Medulla oblongata (tissue), 1 donor: ENCODE data around the gene ADAMTS17.

ENCODE experiments used
- DNase-seq: peaks from one replicate; pipeline ENCODE4 v3.0.0-alpha.2; 2015; ENCODE audit errors: extremely low spot score

ADAMTS17 gene

GRCh38 chr15:100309109-100310040, 32.4 kb downstream of the ADAMTS17 start:
- no peak for DNase-seq

GRCh38 chr15:100308608-100309007, 33.2 kb downstream of the ADAMTS17 start:
- no peak for DNase-seq

- no peak for DNase-seq
These were observed 33.6 kb downstream of the ADAMTS17 start for GRCh38 chr15:100308213-100308600.

GRCh38 chr15:100307241-100308212, 34.2 kb downstream of the ADAMTS17 start:
- no peak for DNase-seq

GRCh38 chr15:100306098-100306497, 35.7 kb downstream of the ADAMTS17 start:
- DNase-seq = no peak

- no peak for DNase-seq
These were observed 39.8 kb downstream of the ADAMTS17 start for GRCh38 chr15:100301910-100302431.

- DNase-seq = no peak
These were observed 43.5 kb downstream of the ADAMTS17 start for GRCh38 chr15:100298257-100298656.

GRCh38 chr15:100297812-100298211, 44.0 kb downstream of the ADAMTS17 start:
- no peak for DNase-seq

- DNase-seq = no peak
These were observed 45.7 kb downstream of the ADAMTS17 start for GRCh38 chr15:100295939-100296565.

GRCh38 chr15:100292010-100292409, 49.8 kb downstream of the ADAMTS17 start:
- DNase-seq = no peak

- DNase-seq = no peak
These were observed 50.7 kb downstream of the ADAMTS17 start for GRCh38 chr15:100291106-100291505.

- DNase-seq = no peak
These were observed 56.0 kb downstream of the ADAMTS17 start for GRCh38 chr15:100285641-100286295.

- no peak for DNase-seq
These were observed 57.1 kb downstream of the ADAMTS17 start for GRCh38 chr15:100284701-100285100.

GRCh38 chr15:100284191-100284590, 57.6 kb downstream of the ADAMTS17 start:
- DNase-seq = no peak

- DNase-seq = no peak
These were observed 60.5 kb downstream of the ADAMTS17 start for GRCh38 chr15:100281096-100281917.

- DNase-seq = no peak
These were observed 61.9 kb downstream of the ADAMTS17 start for GRCh38 chr15:100279849-100280248.

- DNase-seq = no peak
These were observed 62.3 kb downstream of the ADAMTS17 start for GRCh38 chr15:100279446-100279845.

- no peak for DNase-seq
These were observed 63.0 kb downstream of the ADAMTS17 start for GRCh38 chr15:100278596-100279380.

- DNase-seq = no peak
These were observed 64.5 kb downstream of the ADAMTS17 start for GRCh38 chr15:100277087-100277855.
